Osteoblast (primary cell): ENCODE measurements around the gene CREB3L4. TPM values are rescaled to one million over a fixed set of nuclear protein-coding genes. Genes with fewer than 3 reads are reported as not detected.

ENCODE experiments used
- DNase-seq: peaks from one replicate; pipeline ENCODE4 v3.0.0; 2011; ENCODE audit warnings: low spot score, mixed read lengths; ENCODE audit not compliant: insufficient read length; ENCODE audit errors: missing footprints
- H2AFZ ChIP-seq: 2 replicates; pipeline ENCODE4 v1.6.0; 2011; ENCODE audit warnings: mild to moderate bottlenecking, low read length
- H3K27ac ChIP-seq: 2 replicates; pipeline ENCODE4 v1.5.1; 2011; ENCODE audit warnings: mild to moderate bottlenecking, low read depth, low read length, moderate library complexity
- H3K27me3 ChIP-seq: 2 replicates; pipeline ENCODE4 v1.6.0; 2012; ENCODE audit warnings: mild to moderate bottlenecking, control low read depth, inconsistent platforms, low read length, moderate library complexity; ENCODE audit not compliant: insufficient read depth
- H3K36me3 ChIP-seq: 2 replicates; pipeline ENCODE4 v1.5.1; 2011; ENCODE audit warnings: mild to moderate bottlenecking, low read length, control low read depth, moderate library complexity; ENCODE audit not compliant: insufficient read depth
- H3K4me1 ChIP-seq: 2 replicates; pipeline ENCODE4 v1.5.1; 2011; ENCODE audit warnings: mild to moderate bottlenecking, low read length, control low read depth, moderate library complexity; ENCODE audit not compliant: insufficient read depth
- H3K4me2 ChIP-seq: 2 replicates; pipeline ENCODE4 v1.6.0; 2011; ENCODE audit warnings: mild to moderate bottlenecking, low read length; ENCODE audit not compliant: insufficient read depth
- H3K4me3 ChIP-seq: fragments of 200-600 bp; sonication (generic); 3 replicates; pipeline ENCODE4 v1.5.1; 2012; ENCODE audit warnings: mild to moderate bottlenecking, low read length, inconsistent platforms; ENCODE audit not compliant: insufficient read depth
- H3K79me2 ChIP-seq: 2 replicates; pipeline ENCODE4 v1.6.0; 2012; ENCODE audit warnings: mild to moderate bottlenecking, low read length, control low read depth, inconsistent platforms; ENCODE audit not compliant: insufficient read depth
- H3K9me3 ChIP-seq: 2 replicates; pipeline ENCODE4 v1.5.1; 2011; ENCODE audit warnings: low read depth, low read length, control low read depth
- H4K20me1 ChIP-seq: 2 replicates; pipeline ENCODE4 v1.6.0; 2012; ENCODE audit warnings: mild to moderate bottlenecking, low read length, control low read depth; ENCODE audit not compliant: insufficient read depth
- total RNA-seq: library from RNA; depleted of rRNA; stranded (reverse); fragments of >200 nt; gene quantifications from 2 replicates; pipeline ENCODE4 v1.2.3, GENCODE V29; 2012
- TF ChIP-seq, protein P1 (sequence below): IDR thresholded peaks from 2 replicates; pipeline ENCODE4 v1.5.1; 2011; ENCODE audit warnings: mild to moderate bottlenecking, low read depth, low read length, moderate library complexity; ENCODE audit errors: extremely low read depth

The CREB3L4 gene
- total RNA-seq, 1 donor = 7.2 TPM

- peak overlapping the region; percentile 90 for H3K27ac ChIP-seq
- peak; percentile 93 for DNase-seq
Observed at GRCh38 chr1:153945131-153945794, 22.4 kb upstream of the CREB3L4 start.

DNA sequence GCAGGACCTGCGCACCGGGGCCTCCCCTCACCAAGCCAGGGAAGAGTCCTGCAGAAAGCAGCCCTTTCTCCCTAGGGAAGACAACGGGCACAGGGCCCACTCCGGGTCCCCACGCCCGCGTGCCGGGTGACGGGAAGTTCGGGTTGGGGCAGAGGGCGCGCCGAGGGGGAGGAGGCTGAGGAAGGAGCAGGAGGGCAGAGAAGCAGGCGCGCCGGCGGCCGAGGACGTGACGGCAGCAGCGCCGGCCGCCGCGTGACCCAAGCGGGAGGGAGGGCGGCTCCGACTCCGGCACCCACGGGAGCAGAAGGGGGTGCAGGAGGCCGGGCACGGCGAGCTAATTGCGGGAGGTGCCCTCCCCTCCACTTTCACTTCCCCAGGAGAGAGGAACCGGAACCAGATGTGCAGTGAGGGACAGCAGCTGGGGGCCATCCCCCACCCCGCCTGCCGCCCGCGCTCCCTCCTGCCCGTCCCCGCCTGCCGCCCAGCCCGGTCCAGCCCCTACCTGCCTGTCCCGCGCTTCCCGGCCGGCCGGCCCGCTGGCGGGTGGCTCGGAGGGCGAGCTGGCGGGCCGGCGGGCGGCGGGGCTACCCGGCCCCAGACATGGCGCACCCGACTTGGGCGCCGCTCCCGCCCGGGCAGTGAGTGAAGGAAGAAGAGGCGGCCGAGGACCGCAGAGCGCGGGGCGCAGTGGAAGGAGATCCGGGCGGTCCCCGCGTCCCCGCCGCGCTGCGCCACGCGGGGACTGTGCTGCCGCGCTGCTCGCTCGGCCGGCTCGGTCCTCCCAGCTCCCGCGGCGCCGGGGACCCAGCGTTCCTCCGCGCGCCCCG, 21.7 kb upstream of the CREB3L4 start:
- Histone ChIP-seq H3K4me3 (peak overlapping the region; percentile 93), H3K4me2 (peak overlapping the region; percentile 91), H3K9me3 (no peaks in the 10 kb centered on the region), H2AFZ (peak overlapping the region; percentile 80), H3K27ac (peak overlapping the region; percentile 90), H3K79me2 (peaks cover 29% of the 10 kb centered on the region), H3K4me1 (peaks cover 12% of the 10 kb centered on the region), H3K27me3 (no peaks in the 10 kb centered on the region), H3K36me3 (peaks cover 21% of the 10 kb centered on the region), H4K20me1 (no peaks in the 10 kb centered on the region)
- peak; percentile 99 for DNase-seq
- TF ChIP-seq, protein P1, sequence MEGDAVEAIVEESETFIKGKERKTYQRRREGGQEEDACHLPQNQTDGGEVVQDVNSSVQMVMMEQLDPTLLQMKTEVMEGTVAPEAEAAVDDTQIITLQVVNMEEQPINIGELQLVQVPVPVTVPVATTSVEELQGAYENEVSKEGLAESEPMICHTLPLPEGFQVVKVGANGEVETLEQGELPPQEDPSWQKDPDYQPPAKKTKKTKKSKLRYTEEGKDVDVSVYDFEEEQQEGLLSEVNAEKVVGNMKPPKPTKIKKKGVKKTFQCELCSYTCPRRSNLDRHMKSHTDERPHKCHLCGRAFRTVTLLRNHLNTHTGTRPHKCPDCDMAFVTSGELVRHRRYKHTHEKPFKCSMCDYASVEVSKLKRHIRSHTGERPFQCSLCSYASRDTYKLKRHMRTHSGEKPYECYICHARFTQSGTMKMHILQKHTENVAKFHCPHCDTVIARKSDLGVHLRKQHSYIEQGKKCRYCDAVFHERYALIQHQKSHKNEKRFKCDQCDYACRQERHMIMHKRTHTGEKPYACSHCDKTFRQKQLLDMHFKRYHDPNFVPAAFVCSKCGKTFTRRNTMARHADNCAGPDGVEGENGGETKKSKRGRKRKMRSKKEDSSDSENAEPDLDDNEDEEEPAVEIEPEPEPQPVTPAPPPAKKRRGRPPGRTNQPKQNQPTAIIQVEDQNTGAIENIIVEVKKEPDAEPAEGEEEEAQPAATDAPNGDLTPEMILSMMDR = no peak

More at GRCh38 chr1:153945131-153945794, 22.4 kb upstream of the CREB3L4 start:
- Histone ChIP-seq H3K4me3 (peak overlapping the region; percentile 93), H3K79me2 (peaks cover 29% of the 10 kb centered on the region), H3K27me3 (no peaks in the 10 kb centered on the region), H3K4me2 (peak overlapping the region; percentile 91), H3K36me3 (peaks cover 20% of the 10 kb centered on the region), H3K9me3 (no peaks in the 10 kb centered on the region), H4K20me1 (no peaks in the 10 kb centered on the region), H3K4me1 (peaks cover 12% of the 10 kb centered on the region), H2AFZ (peak overlapping the region; percentile 80)
- TF ChIP-seq, protein P1 = no peak

DNA sequence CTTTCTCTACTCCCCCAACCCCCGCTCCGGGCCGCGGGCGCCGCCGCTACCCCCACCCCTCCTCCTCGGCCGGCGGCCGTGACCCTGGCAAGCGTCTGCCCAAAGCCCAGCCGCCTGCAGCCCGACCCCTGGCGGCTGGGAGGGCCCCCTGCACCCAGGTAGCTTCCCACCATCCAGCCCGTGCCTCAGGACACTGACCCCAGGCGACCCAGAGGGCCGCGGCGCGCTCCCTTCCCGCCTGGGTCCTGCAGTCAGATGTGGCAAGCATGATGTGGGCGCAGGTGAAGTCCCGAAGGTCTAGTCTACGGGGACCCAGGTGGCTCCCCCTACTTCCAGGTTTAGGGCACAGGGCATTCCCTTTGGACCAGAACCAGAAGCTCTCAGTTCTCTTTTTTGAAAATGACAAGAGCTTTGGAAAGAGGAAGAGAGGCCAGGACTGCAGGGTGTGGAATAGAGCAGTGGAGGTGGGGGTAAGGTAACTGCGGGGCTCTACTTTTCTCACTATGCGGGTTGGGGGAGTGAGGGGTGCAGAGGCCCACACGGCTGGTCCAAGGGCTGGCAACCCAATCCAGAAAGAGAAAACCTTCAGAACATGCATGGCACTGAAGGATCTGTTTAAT, 21.0 kb upstream of the CREB3L4 start, which contains the start of gene DENND4B:
TSS of gene DENND4B (minus strand) at position 97 of the 620 bp plus-strand sequence. CDS start 2,344 bp downstream, outside the sequence.
- H3K79me2 ChIP-seq = peaks cover 29% of the 10 kb centered on the region
- peak within 1 kb of the TSS; percentile 80 for H2AFZ ChIP-seq
- TF ChIP-seq, protein P1 = peak; percentile 70
- H3K36me3 ChIP-seq = peaks cover 21% of the 10 kb centered on the region
- H4K20me1 ChIP-seq = no peaks in the 10 kb centered on the region
- peak within 1 kb of the TSS; percentile 90 for H3K27ac ChIP-seq
- no peaks in the 10 kb centered on the region for H3K9me3 ChIP-seq
- peaks cover 12% of the 10 kb centered on the region for H3K4me1 ChIP-seq
- peak within 1 kb of the TSS; percentile 93 for H3K4me3 ChIP-seq
- no peaks in the 10 kb centered on the region for H3K27me3 ChIP-seq
- peak; percentile 100 for DNase-seq
- H3K4me2 ChIP-seq = peak within 1 kb of the TSS; percentile 91
